Epithelial cell of proximal tubule (primary cell): Measurements from ENCODE around the gene ZNF222. TPM values are rescaled to one million over a fixed set of nuclear protein-coding genes. Genes with fewer than 3 reads are reported as not detected.

Experiments used
- DNase-seq: peaks from one replicate; pipeline ENCODE4 v3.0.0-alpha.2; 2011; ENCODE audit warnings: low read depth
- H3K4me3 ChIP-seq: 2 replicates; pipeline ENCODE4 v1.5.1; 2011; ENCODE audit warnings: low read depth, mild to moderate bottlenecking, low read length
- CTCF ChIP-seq: conservative IDR thresholded peaks from 2 replicates; pipeline ENCODE4 v1.5.1; 2012; ENCODE audit warnings: low read depth, mild to moderate bottlenecking, low read length
- total RNA-seq: library from RNA; depleted of rRNA; stranded (reverse); fragments of >200 nt; gene quantifications from 2 replicates; pipeline ENCODE4 v1.2.3, GENCODE V29; 2015

The ZNF222 gene
- total RNA-seq, 1 donor from 2014 or later = 3.7 TPM

GRCh38 chr19:44072543-44073401, 47.6 kb downstream of the ZNF222 start:
- TF ChIP-seq CTCF = peak; percentile 10
- H3K4me3 ChIP-seq = peak overlapping the region; percentile 78
- DNase-seq = no peak

- H3K4me3 ChIP-seq = no peak overlapping the region
- no peak for TF ChIP-seq CTCF
- no peak for DNase-seq
These were observed 51.1 kb downstream of the ZNF222 start for GRCh38 chr19:44076325-44076724.

Other genes with a start within 250 kb of the ZNF222 start
- 8.3 and 11.6 TPM in 2 replicates for gene KCNN4, start 244.4 kb upstream of the ZNF222 start, total RNA-seq
- gene LYPD5, start 222.9 kb upstream of the ZNF222 start, total RNA-seq = 1.2 TPM in 1 of 2 replicates, not detected in the other
- gene ZNF283, start 198.1 kb upstream of the ZNF222 start, total RNA-seq = 2.9 and 3.5 TPM in 2 replicates
- gene ZNF404, start 141.4 kb upstream of the ZNF222 start, total RNA-seq = 1.2 and 1.5 TPM in 2 replicates
- gene ZNF45, start 90.1 kb upstream of the ZNF222 start, total RNA-seq = 3.3 and 4.8 TPM in 2 replicates
- 2.5 and 5.6 TPM in 2 replicates for gene ZNF221, start 74.2 kb upstream of the ZNF222 start, total RNA-seq
- gene ZNF155, start 41.2 kb upstream of the ZNF222 start, total RNA-seq = 2.8 and 4.3 TPM in 2 replicates
- gene ZNF230, start 22.4 kb upstream of the ZNF222 start, total RNA-seq = 1.7 TPM in 2 replicates
- gene ZNF223, start 26.7 kb downstream of the ZNF222 start, total RNA-seq = 3.3 TPM in 2 replicates
- 0.81 and 1.3 TPM in 2 replicates for gene ZNF284, start 46.8 kb downstream of the ZNF222 start, total RNA-seq
- 5.8 and 8.0 TPM in 2 replicates for gene ZNF224, start 69.0 kb downstream of the ZNF222 start, total RNA-seq
- 0.63 and 2.6 TPM in 2 replicates for gene ZNF225, start 88.0 kb downstream of the ZNF222 start, total RNA-seq
- 2.3 and 2.9 TPM in 2 replicates for gene ZNF234, start 116.2 kb downstream of the ZNF222 start, total RNA-seq
- gene ZNF226, start 139.7 kb downstream of the ZNF222 start, total RNA-seq = 9.0 and 12.2 TPM in 2 replicates
- 2.9 and 4.7 TPM in 2 replicates for gene ZNF227, start 187.2 kb downstream of the ZNF222 start, total RNA-seq
- gene ZNF233, start 234.5 kb downstream of the ZNF222 start, total RNA-seq = 0.14 TPM in 1 of 2 replicates, not detected in the other